ENCODE results near the gene OSBPL6.

Gene OSBPL6

GRCh38 chr2:178450774-178451525 is 256.6 kb downstream of the OSBPL6 start, which contains the start of the genes PJVK and PRKRA:
PJVK (plus strand) TSS chr2:178451378; CDS start chr2:178453410, 2,032 bp downstream.
PRKRA (minus strand) TSS chr2:178451175; CDS start chr2:178451030, 145 bp downstream.
- DNase-seq = peak; percentile 96

- DNase-seq = no peak
These were observed 258.0 kb downstream of the OSBPL6 start for GRCh38 chr2:178452334-178452733.

Measured in fibroblast of skin of back (primary cell).